Natural killer cell treated with Interleukin-12 subunit alpha and Interleukin-12 subunit beta and Interleukin-15 and Interleukin-18, amount 100 ng/mL, for 72 hours (primary cell): ENCODE measurements around the gene THOP1. TPM values are rescaled to one million over a fixed set of nuclear protein-coding genes. Genes with fewer than 3 reads are reported as not detected.

Experiments used
- total RNA-seq, 2 donors: library from RNA; stranded (reverse); gene quantifications; one replicate each; pipeline ENCODE4 v1.2.3, GENCODE V29; 2022

THOP1 gene
- total RNA-seq, 2 donors from 2014 or later, result 105 to 224 TPM

Other genes with a start within 250 kb of the THOP1 start
- under 1 TPM; 0.26 to 0.59 TPM for gene GNG7, start 82.8 kb upstream of the THOP1 start, total RNA-seq
- not detected for gene DIRAS1, start 64.1 kb upstream of the THOP1 start, total RNA-seq
- gene SLC39A3, start 45.5 kb upstream of the THOP1 start, total RNA-seq, result 10 to 100 TPM; 30.5 to 91.6 TPM
- gene SGTA, start 2.2 kb upstream of the THOP1 start, total RNA-seq, result 100 to 1,000 TPM in 1 of 2 donors, 10 to 100 TPM in 1; 61.1 to 107 TPM
- 1 to 10 TPM in 1 of 2 donors, under 1 TPM in 1; 0.89 to 2.9 TPM for gene ZNF554, start 34.4 kb downstream of the THOP1 start, total RNA-seq
- gene ZNF555, start 56.0 kb downstream of the THOP1 start, total RNA-seq, result 1 to 10 TPM; 2.6 to 3.0 TPM
- gene ZNF556, start 81.8 kb downstream of the THOP1 start, total RNA-seq, result not detected
- gene ZNF57, start 115.4 kb downstream of the THOP1 start, total RNA-seq, result 1 to 10 TPM; 4.1 to 4.8 TPM
- gene ZNF77, start 159.5 kb downstream of the THOP1 start, total RNA-seq, result 10 to 100 TPM in 1 of 2 donors, 1 to 10 TPM in 1; 5.3 to 10.4 TPM
- 1 to 10 TPM in 1 of 2 donors, under 1 TPM in 1; 0.45 to 1.8 TPM for gene TLE6, start 192.1 kb downstream of the THOP1 start, total RNA-seq
- 1 to 10 TPM; 1.3 to 3.2 TPM for gene TLE2, start 243.8 kb downstream of the THOP1 start, total RNA-seq